Measurements from ENCODE around the gene CFLAR. TPM values are rescaled to one million over a fixed set of nuclear protein-coding genes. Genes with fewer than 3 reads are reported as not detected.

Gene CFLAR
- total and polyA plus RNA-seq, 9 of the 15 experiments (the other 6 are each of a cell fraction or from before 2014, with no cell fraction given), result 27.5 to 102 (median 54.0) TPM

DNA sequence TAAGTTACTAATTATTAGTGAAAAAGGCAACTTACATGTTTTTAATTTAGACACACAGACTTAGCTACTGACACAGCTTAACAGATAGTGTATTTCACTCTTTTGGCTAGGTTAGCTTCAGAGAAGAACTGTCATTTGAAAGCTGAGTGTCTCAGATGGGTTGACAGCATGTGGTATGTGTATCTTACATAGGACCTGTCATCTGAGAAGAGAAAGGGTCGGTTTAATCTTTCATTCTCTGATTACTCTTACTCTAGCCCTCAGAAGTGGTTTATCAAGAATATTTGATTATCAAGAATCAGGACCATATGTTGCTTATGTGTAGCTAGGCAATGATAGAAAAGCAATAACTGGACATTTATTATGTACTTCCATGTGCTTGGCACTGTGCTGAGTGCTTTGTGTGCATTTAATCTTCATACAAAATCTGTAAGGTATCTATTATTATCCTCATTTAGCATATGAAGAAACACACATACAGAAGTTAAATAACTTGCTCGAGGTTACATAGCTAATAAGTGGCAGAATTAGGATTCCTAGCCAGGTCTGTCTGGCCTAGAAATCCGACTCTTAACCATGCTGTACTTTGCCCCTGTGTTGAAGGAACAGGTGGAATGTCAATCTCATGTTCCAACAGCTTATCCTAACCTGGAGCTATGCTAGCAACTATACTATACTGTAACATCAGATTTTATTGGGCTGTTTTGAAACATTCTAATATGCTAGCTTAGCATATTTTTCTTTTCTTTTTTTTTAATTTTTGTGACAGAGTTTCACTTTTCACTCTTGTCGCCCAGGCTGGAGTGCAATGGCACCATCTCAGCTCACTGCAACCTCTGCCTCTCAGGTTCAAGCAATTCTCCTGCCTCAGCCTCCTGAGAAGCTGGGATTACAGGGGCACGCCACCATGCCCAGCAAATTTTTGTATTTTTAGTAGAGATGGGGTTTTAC lies 28.4 kb downstream of the CFLAR start:
- no TSS peak for BruUV-seq (replicated peaks)
- H4K20me1 ChIP-seq (replicated peaks; ENCODE audit: control insufficient read depth, insufficient read depth, low read length), result no peaks in the 10 kb centered on the region
- no peak overlapping the region for H3K27ac ChIP-seq (ENCODE audit: extremely low read depth, low read depth, low read length)
- no peak overlapping the region for H3K4me3 ChIP-seq
- in situ Hi-C loops (cut with MboI) (no loop called here), intact Hi-C loops (cut with micrococcal nuclease) (no loop called here)
- peaks cover 62% of the 10 kb centered on the region for H3K36me3 ChIP-seq (ENCODE audit: control insufficient read depth, insufficient read depth, low read length)
- H3K4me2 ChIP-seq (ENCODE audit: insufficient read depth, low read length), result no peak overlapping the region
- no peak overlapping the region for H3K9ac ChIP-seq (ENCODE audit: insufficient read depth in 1 of 2, low read depth in 2 of 2, low read length in 2 of 2)
- FAIRE-seq, result no peak
- H3K4me1 ChIP-seq (replicated peaks in 1 of 2; ENCODE audit: control insufficient read depth in 2 of 2, insufficient read depth in 2 of 2, low read length in 2 of 2), result peaks cover 0 to 2% of the 10 kb centered on the region in 2 experiments; a peak in 1 of 5 replicates
- H2AFZ ChIP-seq (ENCODE audit: low read depth, low read length), result no peak overlapping the region
- H3K9me3 ChIP-seq (replicated peaks; ENCODE audit: control insufficient read depth, insufficient read depth, low read depth, low read length), result no peaks in the 10 kb centered on the region
- ChIA-PET POLR2A (interaction anchor here (1.0 to 2.4 kb wide), 4 partner anchors 8 to 254 kb away, joined by 3 to 15 read pairs (median 4); no protein-coding TSS in a partner anchor), CTCF (ENCODE audit: low intra/inter-chr PET ratio) (no interaction called here)
- DNase-seq (ENCODE audit: extremely low read depth in 1 of 4, low spot score in 3 of 4), result no peak
- H3K79me2 ChIP-seq (ENCODE audit: control insufficient read depth, insufficient read depth, low read length), result no peaks in the 10 kb centered on the region
- WGBS (ENCODE audit: insufficient coverage, low coverage, missing lambda C conversion rate), result 77% methylated on average over 5 of the region's 5 CpGs
- ATAC-seq, result no peak
- TF ChIP-seq ZNF586 (CRISPR knock-in tag; conservative IDR thresholded peaks at IDR 0.05) (no peak), MAFG (tag; conservative IDR thresholded peaks at IDR 0.05) (peak; percentile 26; the same call in 1 of the 2 replicates), ZNF316 (IDR thresholded peaks at IDR 0.05) (peak; percentile 79), C11orf30 (IDR thresholded peaks at IDR 0.05; ENCODE audit: low read depth) (peak; percentile 46; the same call in 1 of the 2 replicates)
- no peaks in the 10 kb centered on the region for H3K9me1 ChIP-seq (ENCODE audit: control insufficient read depth, insufficient read depth, low read length)
- H3K27me3 ChIP-seq (ENCODE audit: control insufficient read depth in 2 of 2, insufficient read depth in 2 of 2, low read length in 2 of 2), result no peaks in the 10 kb centered on the region

All from K562 (cell line).